ENCODE measurements around the gene C6orf15. TPM values are rescaled to one million over a fixed set of nuclear protein-coding genes. Genes with fewer than 3 reads are reported as not detected.

The C6orf15 gene
- total and polyA plus RNA-seq, 4 donors, result not detected

- no peaks in the 10 kb centered on the region for H3K9me3 ChIP-seq (ENCODE audit: control insufficient read depth in 4 of 4, low read length in 3 of 4)
- peaks cover 3 to 14% (median 11%) of the 10 kb centered on the region in 4 donors for H3K4me1 ChIP-seq (ENCODE audit: control insufficient read depth in 4 of 4, insufficient read depth in 4 of 4, low read length in 3 of 4)
- H3K36me3 ChIP-seq (ENCODE audit: control insufficient read depth in 4 of 4, insufficient read depth in 3 of 4, low read depth in 1 of 4, low read length in 3 of 4), result peaks cover 0 to 7% (median 3%) of the 10 kb centered on the region in 4 donors
- WGBS, result 15% methylated on average over 14 of the region's 14 CpGs
- peak within 1 kb of the TSS; percentile 15 to 51 for H3K27ac ChIP-seq (ENCODE audit: low read depth in 1 of 2, low read length in 2 of 2)
- peak within 1 kb of the TSS; percentile 66 to 77 (median 74) for H3K4me3 ChIP-seq (ENCODE audit: low read depth in 1 of 3, low read length in 3 of 3)
- TF ChIP-seq, protein P1, sequence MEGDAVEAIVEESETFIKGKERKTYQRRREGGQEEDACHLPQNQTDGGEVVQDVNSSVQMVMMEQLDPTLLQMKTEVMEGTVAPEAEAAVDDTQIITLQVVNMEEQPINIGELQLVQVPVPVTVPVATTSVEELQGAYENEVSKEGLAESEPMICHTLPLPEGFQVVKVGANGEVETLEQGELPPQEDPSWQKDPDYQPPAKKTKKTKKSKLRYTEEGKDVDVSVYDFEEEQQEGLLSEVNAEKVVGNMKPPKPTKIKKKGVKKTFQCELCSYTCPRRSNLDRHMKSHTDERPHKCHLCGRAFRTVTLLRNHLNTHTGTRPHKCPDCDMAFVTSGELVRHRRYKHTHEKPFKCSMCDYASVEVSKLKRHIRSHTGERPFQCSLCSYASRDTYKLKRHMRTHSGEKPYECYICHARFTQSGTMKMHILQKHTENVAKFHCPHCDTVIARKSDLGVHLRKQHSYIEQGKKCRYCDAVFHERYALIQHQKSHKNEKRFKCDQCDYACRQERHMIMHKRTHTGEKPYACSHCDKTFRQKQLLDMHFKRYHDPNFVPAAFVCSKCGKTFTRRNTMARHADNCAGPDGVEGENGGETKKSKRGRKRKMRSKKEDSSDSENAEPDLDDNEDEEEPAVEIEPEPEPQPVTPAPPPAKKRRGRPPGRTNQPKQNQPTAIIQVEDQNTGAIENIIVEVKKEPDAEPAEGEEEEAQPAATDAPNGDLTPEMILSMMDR (IDR thresholded peaks at IDR 0.05; ENCODE audit: low read depth, low read length, missing input control), result no peak
- no peak for TF ChIP-seq SP1 (IDR thresholded peaks at IDR 0.05)
- TF ChIP-seq EGR1 (IDR thresholded peaks at IDR 0.05; ENCODE audit: low read depth in 2 of 2), result no peak
- no peak for TF ChIP-seq NR2F2 (IDR thresholded peaks at IDR 0.05)
- peak within 1 kb of the TSS; percentile 42 to 64 for H3K9ac ChIP-seq (ENCODE audit: low read depth in 1 of 2, low read length in 2 of 2)
- H3K27me3 ChIP-seq (ENCODE audit: control insufficient read depth in 4 of 4, insufficient read depth in 4 of 4, low read length in 3 of 4), result no peaks in the 10 kb centered on the region
- no peak for DNase-seq (ENCODE audit: low spot score)
These were observed 45.3 kb upstream of the C6orf15 start, which contains the start of gene CCHCR1 for GRCh38 chr6:31157513-31158139. Gene CCHCR1, minus strand, starts transcription at chr6:31157802. Its CDS starts 202 bp downstream, at chr6:31157600.

DNA sequence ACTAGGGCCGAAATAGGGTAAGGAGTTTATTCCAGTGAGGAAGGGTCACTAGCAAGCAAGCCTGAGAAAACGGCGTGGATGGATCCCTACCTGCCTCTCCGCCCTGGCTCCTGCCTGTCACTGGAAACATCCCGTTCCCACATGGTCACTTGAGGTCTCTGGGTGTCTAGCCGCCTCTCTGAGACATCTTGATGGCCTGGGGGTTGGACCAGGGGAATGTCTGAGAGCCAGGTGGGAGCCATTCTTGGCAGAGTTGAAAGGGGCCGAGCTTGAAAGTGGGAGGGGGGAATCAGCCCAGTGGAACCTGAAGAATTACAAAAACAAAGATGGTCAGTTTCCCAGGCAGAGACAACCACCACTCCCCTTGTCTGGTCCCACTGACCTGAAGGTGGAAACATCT, 44.3 kb upstream of the C6orf15 start:
- DNase-seq (ENCODE audit: low spot score), result no peak
- H3K27ac ChIP-seq (ENCODE audit: low read depth in 1 of 2, low read length in 2 of 2), result no peak overlapping the region
- H3K4me3 ChIP-seq (ENCODE audit: low read depth in 1 of 3, low read length in 3 of 3), result no peak overlapping the region
- TF ChIP-seq REST (IDR thresholded peaks at IDR 0.05), result no peak
- no peak for TF ChIP-seq NR2F2 (IDR thresholded peaks at IDR 0.05)
- peaks cover 0 to 7% (median 3%) of the 10 kb centered on the region in 4 donors for H3K36me3 ChIP-seq (ENCODE audit: control insufficient read depth in 4 of 4, insufficient read depth in 3 of 4, low read depth in 1 of 4, low read length in 3 of 4)
- peaks cover 3 to 14% (median 11%) of the 10 kb centered on the region in 4 donors for H3K4me1 ChIP-seq (ENCODE audit: control insufficient read depth in 4 of 4, insufficient read depth in 4 of 4, low read length in 3 of 4)
- H3K27me3 ChIP-seq (ENCODE audit: control insufficient read depth in 4 of 4, insufficient read depth in 4 of 4, low read length in 3 of 4), result no peaks in the 10 kb centered on the region
- WGBS, result 98% methylated on average over 7 of the region's 7 CpGs
- H3K9ac ChIP-seq (ENCODE audit: low read depth in 1 of 2, low read length in 2 of 2), result no peak overlapping the region
- no peaks in the 10 kb centered on the region for H3K9me3 ChIP-seq (ENCODE audit: control insufficient read depth in 4 of 4, low read length in 3 of 4)

DNA sequence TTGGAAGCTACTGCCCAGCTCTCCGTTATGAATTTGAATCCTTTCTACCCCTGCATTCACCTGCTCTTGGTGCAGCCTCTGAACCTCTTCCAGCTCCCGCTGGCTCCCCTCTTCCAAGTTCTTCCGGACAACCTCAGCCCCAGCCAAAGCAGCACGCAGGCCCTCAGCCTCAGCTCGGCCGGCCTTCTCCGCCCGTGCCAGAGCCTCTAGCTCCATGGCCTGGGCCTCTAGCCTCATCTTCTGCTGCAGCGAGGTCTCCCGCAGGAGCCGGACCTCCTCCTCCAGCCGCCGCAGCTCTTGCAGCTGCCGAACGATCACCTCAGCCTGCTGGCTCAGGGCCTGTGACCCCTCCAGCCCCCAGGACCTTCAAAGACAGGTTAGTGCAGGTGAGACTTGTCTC, 42.1 kb upstream of the C6orf15 start:
- Histone ChIP-seq H3K9me3 (ENCODE audit: control insufficient read depth in 4 of 4, low read length in 3 of 4) (no peaks in the 10 kb centered on the region), H3K27ac (ENCODE audit: low read depth in 1 of 2, low read length in 2 of 2) (no peak overlapping the region), H3K27me3 (ENCODE audit: control insufficient read depth in 4 of 4, insufficient read depth in 4 of 4, low read length in 3 of 4) (no peaks in the 10 kb centered on the region), H3K4me1 (ENCODE audit: control insufficient read depth in 4 of 4, insufficient read depth in 4 of 4, low read length in 3 of 4) (peaks cover 3 to 24% (median 17%) of the 10 kb centered on the region in 4 donors), H3K36me3 (ENCODE audit: control insufficient read depth in 4 of 4, insufficient read depth in 3 of 4, low read depth in 1 of 4, low read length in 3 of 4) (peaks cover 0 to 7% (median 3%) of the 10 kb centered on the region in 4 donors), H3K9ac (ENCODE audit: low read depth in 1 of 2, low read length in 2 of 2) (no peak overlapping the region), H3K4me3 (ENCODE audit: low read depth in 1 of 3, low read length in 3 of 3) (no peak overlapping the region)
- no peak for DNase-seq (ENCODE audit: low spot score)
- no peak for TF ChIP-seq REST (IDR thresholded peaks at IDR 0.05)
- TF ChIP-seq FOXA1 (IDR thresholded peaks at IDR 0.05), result no peak
- TF ChIP-seq JUND (IDR thresholded peaks at IDR 0.05), result no peak
- no peak for TF ChIP-seq ZBTB33 (IDR thresholded peaks at IDR 0.05)
- no peak for TF ChIP-seq HNF4G (IDR thresholded peaks at IDR 0.05)
- no peak for TF ChIP-seq NR2F2 (IDR thresholded peaks at IDR 0.05)
- WGBS, result 91% methylated on average over 15 of the region's 15 CpGs
